ENCODE results near the gene METRN. TPM values are rescaled to one million over a fixed set of nuclear protein-coding genes. Genes with fewer than 3 reads are reported as not detected.

The METRN gene
- total RNA-seq, 1 experiment from 2014 or later = 69.5 TPM

GRCh38 chr16:706189-707061 is 8.5 kb upstream of the METRN start:
- no TSS peak for BruUV-seq (replicated peaks)
- no peaks in the 10 kb centered on the region for H3K9me3 Mint-ChIP-seq (ENCODE audit: unreplicated experiment)
- DNase-seq (ENCODE audit: unreplicated experiment) = no peak
- ChIA-PET POLR2A (interaction anchor here (0.6 to 3.2 kb wide), 25 partner anchors 8 to 1449 kb away, joined by 3 to 25 read pairs (median 5); partner anchors contain the start of genes ANTKMT, CAPN15, CCDC78 and CHTF18), CTCF (interaction anchor here (0.5 to 2.9 kb wide), 6 partner anchors 9 to 1305 kb away, joined by 3 to 15 read pairs (median 4); partner anchors contain the start of genes CCDC78 and METRN)
- H3K36me3 Mint-ChIP-seq (ENCODE audit: insufficient read depth, unreplicated experiment) = peaks cover 20% of the 10 kb centered on the region
- intact Hi-C loops (cut with micrococcal nuclease) = no loop called here
- peaks cover 17% of the 10 kb centered on the region for H3K4me1 Mint-ChIP-seq (ENCODE audit: insufficient read depth, unreplicated experiment)
- no peak for TF ChIP-seq CTCF (IDR thresholded peaks at IDR 0.05; ENCODE audit: unreplicated experiment)
- peak overlapping the region; percentile 83 for H3K4me3 Mint-ChIP-seq (ENCODE audit: unreplicated experiment)
- peak overlapping the region; percentile 67 for H3K27ac Mint-ChIP-seq (ENCODE audit: low read depth, unreplicated experiment)
- H3K27me3 Mint-ChIP-seq (ENCODE audit: insufficient read depth, unreplicated experiment) = no peaks in the 10 kb centered on the region

- peak overlapping the region; percentile 83 for H3K4me3 Mint-ChIP-seq (ENCODE audit: unreplicated experiment)
- ChIA-PET CTCF (interaction anchor here (0.5 to 2.9 kb wide), 12 partner anchors 9 to 1305 kb away, joined by 3 to 15 read pairs (median 4); partner anchors contain the start of genes ANTKMT, CCDC78 and METRN), POLR2A (interaction anchor here (0.6 to 2.9 kb wide), 27 partner anchors 9 to 1448 kb away, joined by 3 to 25 read pairs (median 4); partner anchors contain the start of genes ANTKMT, CAPN15, CCDC78 and CHTF18)
- no peak for TF ChIP-seq CTCF (IDR thresholded peaks at IDR 0.05; ENCODE audit: unreplicated experiment)
- no peaks in the 10 kb centered on the region for H3K9me3 Mint-ChIP-seq (ENCODE audit: unreplicated experiment)
- peaks cover 17% of the 10 kb centered on the region for H3K4me1 Mint-ChIP-seq (ENCODE audit: insufficient read depth, unreplicated experiment)
- no peaks in the 10 kb centered on the region for H3K27me3 Mint-ChIP-seq (ENCODE audit: insufficient read depth, unreplicated experiment)
- H3K27ac Mint-ChIP-seq (ENCODE audit: low read depth, unreplicated experiment) = peak overlapping the region; percentile 67
- peak; percentile 71 for DNase-seq (ENCODE audit: unreplicated experiment)
- intact Hi-C loops (cut with micrococcal nuclease) = no loop called here
- peaks cover 17% of the 10 kb centered on the region for H3K36me3 Mint-ChIP-seq (ENCODE audit: insufficient read depth, unreplicated experiment)
- no TSS peak for BruUV-seq (replicated peaks)
These were observed 7.8 kb upstream of the METRN start for GRCh38 chr16:707062-707538.

- peak overlapping the region; percentile 59 for H3K4me3 Mint-ChIP-seq (ENCODE audit: unreplicated experiment)
These were observed 6.9 kb upstream of the METRN start for GRCh38 chr16:708019-708418.

More at GRCh38 chr16:708019-708418, 6.9 kb upstream of the METRN start:
- no peaks in the 10 kb centered on the region for H3K9me3 Mint-ChIP-seq (ENCODE audit: unreplicated experiment)
- intact Hi-C loops (cut with micrococcal nuclease) = no loop called here
- ChIA-PET POLR2A (interaction anchor here (0.7 to 2.9 kb wide), 11 partner anchors 8 to 114 kb away, joined by 3 to 25 read pairs (median 6); partner anchors contain the start of genes ANTKMT, CCDC78, CIAO3 and HAGHL), CTCF (interaction anchor here (0.7 to 2.9 kb wide), 11 partner anchors 8 to 351 kb away, joined by 3 to 15 read pairs (median 4); partner anchors contain the start of genes ANTKMT, CCDC78 and METRN)
- BruUV-seq (replicated peaks) = no TSS peak
- DNase-seq (ENCODE audit: unreplicated experiment) = no peak
- peak overlapping the region; percentile 67 for H3K27ac Mint-ChIP-seq (ENCODE audit: low read depth, unreplicated experiment)
- H3K27me3 Mint-ChIP-seq (ENCODE audit: insufficient read depth, unreplicated experiment) = no peaks in the 10 kb centered on the region
- TF ChIP-seq CTCF (IDR thresholded peaks at IDR 0.05; ENCODE audit: unreplicated experiment) = no peak
- H3K36me3 Mint-ChIP-seq (ENCODE audit: insufficient read depth, unreplicated experiment) = peaks cover 8% of the 10 kb centered on the region
- peaks cover 24% of the 10 kb centered on the region for H3K4me1 Mint-ChIP-seq (ENCODE audit: insufficient read depth, unreplicated experiment)
